H1 (cell line): ENCODE measurements around the gene SORBS1. TPM values are rescaled to one million over a fixed set of nuclear protein-coding genes. Genes with fewer than 3 reads are reported as not detected.

ENCODE experiments used
- CTCF ChIA-PET: fragments of 300-600 bp; sonication (Branson Sonifier 250); formaldehyde crosslinking; loops from one replicate; lab custom pipeline; 2021; ENCODE audit not compliant: partially characterized antibody; lab: Charles Lee
- POLR2A ChIA-PET: fragments of 300-600 bp; sonication (Branson Sonifier 250); formaldehyde crosslinking; loops from one replicate; lab custom pipeline; 2021; ENCODE audit warnings: inconsistent platforms; ENCODE audit not compliant: partially characterized antibody; lab: Charles Lee
- DNase-seq, 2 experiments: peaks; one replicate each; pipeline versions ENCODE4 v3.0.0 to v3.0.0-alpha.2; 2010 to 2022; ENCODE audit warnings: low spot score in 2 of 2, low read depth in 1 of 2, mixed read lengths in 1 of 2
- FAIRE-seq: peaks from 2 replicates; lab custom pipeline; 2011; peaks lifted over from hg19 to GRCh38; lab: Jason Lieb, UNC
- H2AFZ ChIP-seq: 2 replicates; pipeline ENCODE4 v1.8.1; 2012; ENCODE audit warnings: low read length, inconsistent platforms
- H2AK5ac ChIP-seq: 2 replicates; pipeline ENCODE4 v1.6.1; 2013; ENCODE audit warnings: low read depth, low read length
- H2BK120ac ChIP-seq: replicated peaks from 2 replicates; pipeline ENCODE3; 2013; ENCODE audit warnings: low read depth, low read length, inconsistent platforms
- H2BK12ac ChIP-seq: 2 replicates; pipeline ENCODE4 v1.6.1; 2013; ENCODE audit warnings: low read depth, low read length
- H2BK15ac ChIP-seq: 2 replicates; pipeline ENCODE4 v1.6.1; 2013; ENCODE audit warnings: low read length
- H2BK20ac ChIP-seq: 2 replicates; pipeline ENCODE4 v1.6.1; 2013; ENCODE audit warnings: low read length
- H2BK5ac ChIP-seq: 2 replicates; pipeline ENCODE4 v1.6.1; 2013; ENCODE audit warnings: low read depth, low read length
- H3K14ac ChIP-seq: 2 replicates; pipeline ENCODE4 v1.6.1; 2013; ENCODE audit warnings: inconsistent platforms; ENCODE audit not compliant: insufficient read length
- H3K18ac ChIP-seq: 2 replicates; pipeline ENCODE4 v1.6.1; 2013; ENCODE audit warnings: low read length; ENCODE audit errors: extremely low read depth
- H3K23ac ChIP-seq: 2 replicates; pipeline ENCODE4 v1.6.1; 2013; ENCODE audit warnings: inconsistent platforms; ENCODE audit not compliant: insufficient read length
- H3K23me2 ChIP-seq: 2 replicates; pipeline ENCODE4 v1.6.1; 2013; ENCODE audit warnings: low read depth, low read length
- H3K27ac ChIP-seq: 2 replicates; pipeline ENCODE4 v1.6.1; 2011; ENCODE audit warnings: low read depth, low read length, inconsistent platforms
- H3K27me3 ChIP-seq, 4 experiments: replicated peaks in 1 of 4; 1 replicate in 1 of 4; 2 replicates in 3 of 4; pipeline versions ENCODE4 v1.6.1 to v1.8.1; 2011 to 2013; ENCODE audit warnings: low read length in 3 of 4, mild to moderate bottlenecking in 3 of 4, inconsistent platforms in 2 of 4, mixed read lengths in 2 of 4, moderate library complexity in 1 of 4; ENCODE audit not compliant: control insufficient read depth in 3 of 4, insufficient read depth in 3 of 4; ENCODE audit errors: extremely low read depth in 1 of 4
- H3K36me3 ChIP-seq, 4 experiments: 2 replicates each; pipeline versions ENCODE4 v1.6.1 to v1.8.1; 2011 to 2013; ENCODE audit warnings: mild to moderate bottlenecking in 4 of 4, low read length in 3 of 4, moderate library complexity in 2 of 4, control low read depth in 1 of 4, inconsistent platforms in 1 of 4; ENCODE audit not compliant: insufficient read depth in 4 of 4, control insufficient read depth in 2 of 4
- H3K4ac ChIP-seq: replicated peaks from 2 replicates; pipeline ENCODE3; 2013; ENCODE audit warnings: low read length, low read depth, mixed read lengths, inconsistent platforms; ENCODE audit not compliant: insufficient read length
- H3K4me1 ChIP-seq, 4 experiments: replicated peaks in 1 of 4; 1 replicate in 1 of 4; 2 replicates in 3 of 4; pipeline versions ENCODE4 v1.6.1 to v1.8.1; 2011 to 2013; ENCODE audit warnings: low read length in 3 of 4, inconsistent platforms in 2 of 4, mixed read lengths in 1 of 4; ENCODE audit not compliant: insufficient read depth in 4 of 4, control insufficient read depth in 3 of 4
- H3K4me2 ChIP-seq, 2 experiments: 2 replicates each; pipeline versions ENCODE4 v1.6.1 to v1.8.1; 2011 to 2013; ENCODE audit warnings: low read depth in 2 of 2, low read length in 2 of 2, control low read depth in 1 of 2, inconsistent platforms in 1 of 2, mild to moderate bottlenecking in 1 of 2; ENCODE audit not compliant: insufficient read depth in 1 of 2
- H3K4me3 ChIP-seq, 4 experiments: fragments of 200-600, 300-600 bp in 1 of 4; sonication (generic), shearing (Covaris generic), sonication (Bioruptor Twin) in 1 of 4; 2 replicates each; pipeline versions ENCODE4 v1.5.1 to v1.8.1; 2011 to 2016; ENCODE audit warnings: low read length in 4 of 4, low read depth in 3 of 4, control low read depth in 2 of 4, inconsistent platforms in 2 of 4, mild to moderate bottlenecking in 2 of 4, mixed read lengths in 1 of 4, moderate library complexity in 1 of 4; ENCODE audit not compliant: insufficient read depth in 2 of 4; ENCODE audit errors: extremely low read depth in 1 of 4
- H3K56ac ChIP-seq: replicated peaks from 2 replicates; pipeline ENCODE3; 2013; ENCODE audit warnings: low read depth, mild to moderate bottlenecking, mixed read lengths, low read length, inconsistent platforms; ENCODE audit not compliant: insufficient read length
- H3K79me1 ChIP-seq: 2 replicates; pipeline ENCODE4 v1.6.1; 2013; ENCODE audit warnings: low read depth, low read length, control low read depth
- H3K79me2 ChIP-seq, 2 experiments: 2 replicates each; pipeline versions ENCODE4 v1.6.1 to v1.8.1; 2012 to 2013; ENCODE audit warnings: low read length in 2 of 2, mild to moderate bottlenecking in 2 of 2, inconsistent platforms in 1 of 2; ENCODE audit not compliant: insufficient read depth in 2 of 2, control insufficient read depth in 1 of 2
- H3K9ac ChIP-seq, 4 experiments: replicated peaks in 1 of 4; 1 replicate in 1 of 4; 2 replicates in 3 of 4; pipeline versions ENCODE4 v1.6.1 to v1.8.1; 2011 to 2013; ENCODE audit warnings: low read depth in 3 of 4, low read length in 3 of 4, control low read depth in 2 of 4, mild to moderate bottlenecking in 2 of 4, moderate library complexity in 2 of 4, inconsistent platforms in 1 of 4; ENCODE audit errors: extremely low read depth in 1 of 4
- H3K9me3 ChIP-seq, 2 experiments: 2 replicates each; pipeline versions ENCODE4 v1.6.1 to v1.8.1; 2012 to 2013; ENCODE audit warnings: mild to moderate bottlenecking in 2 of 2, moderate library complexity in 2 of 2, control low read depth in 1 of 2, inconsistent platforms in 1 of 2, low read depth in 1 of 2, low read length in 1 of 2, mixed read lengths in 1 of 2; ENCODE audit not compliant: insufficient read depth in 2 of 2
- H4K20me1 ChIP-seq, 2 experiments: replicated peaks in 1 of 2; 2 replicates each; pipeline versions ENCODE3 to v1.8.1; 2011 to 2013; ENCODE audit warnings: inconsistent platforms in 2 of 2, low read length in 2 of 2, mild to moderate bottlenecking in 1 of 2; ENCODE audit not compliant: insufficient read depth in 2 of 2, control insufficient read depth in 1 of 2
- H4K5ac ChIP-seq: 2 replicates; pipeline ENCODE4 v1.6.1; 2013; ENCODE audit warnings: low read length, low read depth, mixed read lengths, inconsistent platforms; ENCODE audit not compliant: insufficient read length
- H4K8ac ChIP-seq: 2 replicates; pipeline ENCODE4 v1.8.0; 2013; ENCODE audit warnings: mild to moderate bottlenecking, moderate library complexity, low read length, inconsistent platforms; ENCODE audit not compliant: insufficient read depth; ENCODE audit errors: extremely low read depth
- H4K91ac ChIP-seq: replicated peaks from 2 replicates; pipeline ENCODE3; 2013; ENCODE audit warnings: low read length, mixed read lengths, inconsistent platforms; ENCODE audit not compliant: insufficient read length
- KDM4A ChIP-seq: IDR thresholded peaks from one replicate; pipeline ENCODE4 v1.7.1; 2012; ENCODE audit warnings: low read depth, mild to moderate bottlenecking, moderate library complexity, low read length, inconsistent platforms; ENCODE audit not compliant: severe bottlenecking
- TCF12 ChIP-seq: IDR thresholded peaks from 2 replicates; pipeline ENCODE4 v1.6.1; 2011; ENCODE audit warnings: low read depth, mild to moderate bottlenecking, low read length
- WGBS, 2 experiments: shearing (Covaris generic) in 1 of 2; methylation state at CpG; one replicate each; pipeline versions ENCODE4 v1.1.6 to v1.1.7; 2013 to 2015; ENCODE audit warnings: low lambda C conversion rate in 2 of 2, mixed read lengths in 2 of 2, inconsistent platforms in 1 of 2, low coverage in 1 of 2, missing lambda C conversion rate in 1 of 2; ENCODE audit not compliant: insufficient replicate concordance in 2 of 2, insufficient coverage in 1 of 2, insufficient read length in 1 of 2; ENCODE audit errors: extremely low coverage in 1 of 2, missing lambda C conversion rate in 1 of 2; 5-methylcytosine and 5-hydroxymethylcytosine counted together
- polyA plus RNA-seq, 7 experiments: library from polyadenylated mRNA; depleted of rRNA in 3 of 7; stranded (reverse) in 5 of 7; unstranded in 2 of 7; fragments of >200 nt in 5 of 7; fragments of 200-250 nt in 2 of 7; gene quantifications; 1 replicate in 5 of 7; 2 replicates in 1 of 7; 4 replicates in 1 of 7; pipeline versions ENCODE4 v1.2.1 to v1.2.3, GENCODE V29; 2011 to 2013; ENCODE audit warnings: missing spikeins in 2 of 7, mixed read lengths in 2 of 7
- total RNA-seq: library from RNA; stranded (reverse); fragmentation: NEBNext Ultra II Directional; extraction: Animal tissue kit (Norgen Biotek cat#: 25700); gene quantifications from 2 replicates; pipeline ENCODE4 v1.2.1, GENCODE V29; 2021

SORBS1 gene
- total and polyA plus RNA-seq, 2 of the 8 experiments (the other 6 are each of a cell fraction or from before 2014, with no cell fraction given), result 16.0 to 35.0 TPM

DNA sequence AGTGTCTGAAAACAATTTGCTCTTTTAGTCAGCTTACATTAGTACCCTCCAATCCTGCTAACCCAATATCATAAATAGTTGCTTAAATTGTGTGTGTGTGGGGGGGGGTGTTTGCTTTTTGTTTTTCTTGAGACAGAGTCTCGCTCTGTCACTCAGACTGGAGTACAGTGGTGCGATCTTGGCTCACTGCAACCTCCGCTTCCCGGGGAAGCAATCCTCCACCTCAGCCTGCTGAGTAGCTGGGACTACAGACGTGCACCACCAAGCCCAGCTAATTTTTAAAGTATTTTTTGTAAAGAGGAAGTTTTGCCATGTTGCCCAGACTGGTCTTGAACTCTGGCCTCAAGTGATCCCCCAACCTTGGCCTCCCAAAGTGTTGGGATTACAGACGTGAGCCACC is 196.8 kb downstream of the SORBS1 start:
- Histone ChIP-seq H4K91ac (no peak overlapping the region), H4K5ac (no peak overlapping the region), H4K8ac (no peak overlapping the region), H3K4me1 (peaks cover 0 to 3% (median 0%) of the 10 kb centered on the region in 4 experiments; a peak in 2 of 7 replicates), H3K56ac (no peak overlapping the region), H2BK12ac (no peak overlapping the region), H2BK120ac (no peak overlapping the region), H3K79me2 (no peaks in the 10 kb centered on the region), H3K14ac (no peak overlapping the region), H3K4me2 (no peak overlapping the region), H3K23ac (no peak overlapping the region), H3K4ac (no peak overlapping the region), H2BK20ac (no peak overlapping the region), H3K4me3 (no peak overlapping the region), H2BK15ac (no peak overlapping the region), H3K23me2 (no peaks in the 10 kb centered on the region; the same call in 1 of the 2 replicates), H2AK5ac (no peak overlapping the region), H3K18ac (no peak overlapping the region), H2BK5ac (no peak overlapping the region), H4K20me1 (no peaks in the 10 kb centered on the region), H3K79me1 (no peaks in the 10 kb centered on the region), H3K9ac (no peak overlapping the region), H3K27me3 (no peaks in the 10 kb centered on the region), H3K9me3 (no peaks in the 10 kb centered on the region), H3K36me3 (no peaks in the 10 kb centered on the region), H2AFZ (no peak overlapping the region), H3K27ac (no peak overlapping the region)
- ChIA-PET POLR2A (interaction anchor here (0.7 to 1.5 kb wide), 3 partner anchors 133 to 241 kb away, joined by 3 to 4 read pairs (median 3); no protein-coding TSS in a partner anchor), CTCF (interaction anchor here (0.7 to 14.2 kb wide), 30 partner anchors 10 to 440 kb away, joined by 3 to 363 read pairs (median 6); no protein-coding TSS in a partner anchor)
- DNase-seq, result no peak
- FAIRE-seq, result no peak
- TF ChIP-seq KDM4A (no peak), TCF12 (no peak)
- 89% methylated on average over 6 of the region's 6 CpGs; no CpG with 5 or more reads in 1 of the 2 experiments for WGBS, 2 experiments
